IPS-NIHi11 (cell line): Measurements from ENCODE around the gene LCE2D.

Experiments
- DNase-seq: peaks from one replicate; pipeline ENCODE4 v3.0.0; 2012; ENCODE audit warnings: mixed read lengths, low spot score

Gene LCE2D

DNA sequence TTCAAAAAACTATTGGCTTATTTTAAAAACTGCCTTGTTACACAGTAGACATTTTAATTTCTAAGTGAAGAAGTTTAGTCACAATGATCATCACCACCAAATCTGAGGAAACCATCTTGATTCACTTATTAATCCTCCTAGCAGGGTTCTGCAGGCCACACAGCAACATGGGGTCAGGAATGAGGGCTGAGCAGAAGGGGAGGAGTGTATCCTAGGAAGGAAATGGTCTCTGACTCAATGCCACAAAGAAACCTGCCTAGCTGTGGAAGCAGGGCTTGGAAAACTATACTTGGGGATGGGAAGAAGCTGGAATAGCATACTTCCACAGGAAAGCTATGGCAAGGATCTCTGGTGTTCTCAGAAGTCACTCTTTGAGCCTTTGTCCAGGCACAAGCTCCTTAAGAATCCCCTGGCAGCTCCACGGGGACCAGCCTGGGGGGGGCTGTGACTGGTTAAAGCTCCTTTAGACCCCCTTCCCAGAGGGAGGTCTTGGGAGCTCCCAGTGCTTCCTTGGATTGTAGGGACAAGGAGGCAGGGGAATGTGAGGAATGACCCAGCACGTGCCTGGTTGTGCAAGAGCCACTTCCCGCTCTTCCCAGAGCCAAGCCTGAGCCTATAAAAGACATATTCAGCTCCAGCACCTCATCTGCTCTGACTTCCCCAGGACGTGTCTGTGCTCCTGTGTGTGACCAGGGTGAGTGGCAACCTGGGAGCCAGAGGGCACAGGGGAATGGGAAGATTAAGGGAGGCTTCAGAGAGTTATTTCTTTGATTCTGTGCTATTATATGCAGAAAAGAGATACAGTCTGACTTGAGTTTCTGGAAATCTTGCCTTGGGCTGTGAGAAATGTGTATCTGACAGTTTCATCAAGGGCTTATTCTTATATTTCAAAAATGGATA, 34.8 kb downstream of the LCE2D start, which contains the start of gene LCE2A:
Gene LCE2A, plus strand, starts transcription at position 645 of the 900 bp plus-strand sequence. CDS start 557 bp downstream, outside the sequence.
- no peak for DNase-seq

- DNase-seq: no peak
Observed at GRCh38 chr1:152699746-152700145, 36.6 kb downstream of the LCE2D start.

- DNase-seq: no peak
Observed at GRCh38 chr1:152707860-152708259, 44.7 kb downstream of the LCE2D start, which contains the start of gene LCE4A. TSS of gene LCE4A (plus strand) at chr1:152708160. CDS start at chr1:152709076, 916 bp downstream.
